ENCODE measurements around the gene CACNA2D1. TPM values are rescaled to one million over a fixed set of nuclear protein-coding genes. Genes with fewer than 3 reads are reported as not detected.
A peak's percentile ranks its signal among the peaks of the same experiment; 100 is the strongest.

The CACNA2D1 gene
- total RNA-seq, 1 donor from 2014 or later, result 7.8 TPM

DNA sequence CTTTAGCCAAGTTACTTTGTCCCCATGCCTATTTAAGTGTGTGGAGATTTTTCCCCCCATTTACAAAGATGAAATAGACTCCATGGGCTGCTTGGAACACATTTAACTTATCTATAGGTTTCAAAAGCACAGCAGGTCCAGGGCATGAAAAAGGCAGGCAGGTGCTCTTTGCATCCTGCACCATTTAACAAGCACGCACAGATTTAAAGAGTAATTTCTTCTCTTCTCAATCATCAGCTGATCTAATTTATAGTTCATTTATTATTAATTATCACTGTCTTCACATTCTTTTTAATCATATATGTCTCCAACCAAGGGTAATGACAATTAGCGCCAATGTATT, 156.8 kb downstream of the CACNA2D1 start:
- DNase-seq (ENCODE audit: low read depth in 2 of 2), result no peak

DNA sequence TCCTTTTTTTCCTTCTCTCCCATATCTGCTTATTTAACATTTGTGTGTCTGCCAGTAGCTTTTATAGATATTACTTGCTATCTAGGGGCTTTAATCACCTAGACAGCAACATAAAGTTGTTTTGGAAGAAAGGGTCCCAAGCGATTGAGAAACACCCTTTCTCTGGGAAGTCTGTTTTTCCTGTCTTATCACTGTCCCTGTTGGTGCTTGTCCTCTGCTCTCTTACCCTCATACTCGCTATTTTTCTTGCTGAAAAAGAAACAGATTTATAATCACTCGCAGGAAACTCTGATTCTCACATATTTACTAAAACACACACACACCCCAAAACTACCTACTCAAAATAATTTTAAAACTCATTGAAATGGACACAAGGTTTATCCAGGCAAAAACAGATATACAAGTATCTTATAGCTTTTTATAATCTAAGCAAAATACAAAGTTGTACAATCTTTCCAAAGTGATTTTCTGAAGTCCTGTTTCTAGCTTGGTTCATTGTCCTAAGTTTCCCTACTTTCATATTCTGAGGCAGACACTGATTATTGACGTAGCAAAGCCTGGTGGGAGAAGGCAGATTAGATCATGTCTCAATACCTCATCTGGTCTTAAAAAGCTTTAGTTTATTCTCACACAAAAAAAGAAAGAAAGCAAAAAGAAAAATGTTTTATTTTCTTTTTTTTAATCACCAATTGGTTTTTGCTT, 157.3 kb downstream of the CACNA2D1 start:
- no peak for DNase-seq (ENCODE audit: low read depth in 2 of 2)

DNA sequence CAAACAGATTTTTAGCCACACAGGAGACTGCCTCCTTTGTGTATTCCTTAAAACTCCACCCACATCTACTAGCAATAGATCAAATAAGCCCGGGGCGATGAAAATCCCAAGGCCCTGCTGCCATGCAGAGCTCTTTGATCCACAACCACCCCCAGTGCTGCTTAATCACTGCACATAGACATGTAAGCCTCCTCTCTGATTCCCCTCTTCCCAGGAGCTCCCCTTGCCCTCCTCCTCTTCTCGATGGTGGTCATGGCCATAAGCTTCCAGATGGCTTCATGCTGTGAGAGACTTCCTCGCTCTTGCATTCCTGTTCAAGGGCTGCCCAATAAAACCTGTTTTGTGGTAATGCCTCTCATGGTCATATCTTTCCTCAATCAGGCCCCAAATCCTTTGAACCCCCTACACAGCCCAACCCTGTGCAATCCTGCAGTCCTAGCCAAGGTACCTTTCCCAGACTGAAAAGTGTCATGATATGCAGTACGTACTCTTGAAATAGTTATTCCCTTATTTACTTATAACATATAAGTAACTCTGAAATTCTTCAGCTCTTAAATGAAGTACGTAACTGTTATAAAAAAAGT, 158.5 kb downstream of the CACNA2D1 start:
- no peak for DNase-seq (ENCODE audit: low read depth in 2 of 2)

DNA sequence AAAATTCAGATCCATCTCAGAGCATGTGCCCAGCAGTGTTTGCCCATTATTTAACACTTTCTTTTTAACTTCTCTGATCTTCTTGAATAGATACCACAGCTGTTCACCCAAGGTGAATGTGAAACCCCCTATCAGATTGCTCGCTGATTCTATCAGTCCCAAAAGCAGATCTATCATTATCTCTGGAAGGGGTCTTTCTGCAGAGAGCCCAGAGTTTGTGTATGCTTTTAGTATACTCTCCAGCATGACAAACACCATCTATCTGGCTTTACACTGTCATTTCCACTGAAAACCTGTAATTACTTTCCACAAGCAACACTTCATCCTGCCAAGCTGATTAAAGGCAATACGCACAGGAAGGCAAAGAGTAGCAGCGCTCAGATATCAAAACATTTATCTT, 168.2 kb downstream of the CACNA2D1 start:
- DNase-seq (ENCODE audit: low read depth in 2 of 2), result no peak

DNA sequence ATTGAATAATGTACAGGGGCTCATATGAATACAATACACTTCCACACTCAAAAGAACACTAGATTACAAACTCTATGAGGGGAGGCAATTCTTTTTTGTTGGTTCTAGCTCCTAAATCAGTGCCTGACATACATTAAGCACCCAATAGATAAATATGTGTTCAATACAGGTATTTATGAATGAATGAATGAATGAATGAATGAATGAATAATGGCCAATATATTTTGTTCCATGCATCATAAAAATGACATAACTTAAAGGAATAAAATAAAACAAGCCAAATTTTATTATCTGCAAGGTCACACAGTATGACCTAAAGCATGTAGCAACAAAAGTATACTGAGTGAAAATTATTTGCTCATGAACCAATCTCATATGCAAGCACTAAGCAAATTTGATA, 168.9 kb downstream of the CACNA2D1 start:
- no peak for DNase-seq (ENCODE audit: low read depth in 2 of 2)

DNA sequence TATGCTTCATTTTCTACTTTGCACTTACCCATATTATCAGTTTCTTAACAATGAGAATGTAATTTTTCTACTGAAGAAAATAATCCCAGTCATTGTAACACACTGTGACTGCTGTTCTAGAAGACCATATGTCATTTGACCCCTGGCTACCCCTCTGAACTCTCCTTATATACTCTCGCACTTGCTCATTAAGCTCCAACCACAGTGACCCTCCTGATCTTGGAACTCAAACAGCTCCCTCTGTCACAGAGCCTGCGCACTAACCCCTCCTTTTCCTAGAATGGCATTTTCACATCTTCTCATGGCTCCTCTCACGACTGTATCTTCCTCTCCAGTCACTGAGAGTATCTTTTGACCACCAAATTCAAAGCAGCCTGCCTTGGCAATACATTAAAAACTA, 169.7 kb downstream of the CACNA2D1 start:
- no peak for DNase-seq (ENCODE audit: low read depth in 2 of 2)

DNA sequence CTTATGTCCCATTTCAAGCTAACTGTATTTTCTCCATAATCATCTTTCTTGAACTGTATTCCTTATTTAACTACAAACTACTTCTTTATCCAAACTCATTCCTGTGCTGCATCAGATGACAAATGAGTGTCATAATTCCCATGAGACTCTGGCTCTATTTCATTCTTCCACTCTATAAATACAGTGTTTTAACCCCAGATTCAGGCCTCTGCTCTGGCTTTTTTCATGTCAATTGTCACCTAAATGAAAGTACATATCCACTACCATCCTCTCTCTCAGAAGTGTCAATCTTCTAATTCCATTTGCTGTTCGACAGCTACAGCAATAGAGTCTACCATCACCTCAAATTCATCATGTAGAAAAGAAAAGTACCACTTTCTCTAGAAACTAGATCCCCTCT, 172.7 kb downstream of the CACNA2D1 start:
- DNase-seq (ENCODE audit: low read depth in 2 of 2), result no peak

DNA sequence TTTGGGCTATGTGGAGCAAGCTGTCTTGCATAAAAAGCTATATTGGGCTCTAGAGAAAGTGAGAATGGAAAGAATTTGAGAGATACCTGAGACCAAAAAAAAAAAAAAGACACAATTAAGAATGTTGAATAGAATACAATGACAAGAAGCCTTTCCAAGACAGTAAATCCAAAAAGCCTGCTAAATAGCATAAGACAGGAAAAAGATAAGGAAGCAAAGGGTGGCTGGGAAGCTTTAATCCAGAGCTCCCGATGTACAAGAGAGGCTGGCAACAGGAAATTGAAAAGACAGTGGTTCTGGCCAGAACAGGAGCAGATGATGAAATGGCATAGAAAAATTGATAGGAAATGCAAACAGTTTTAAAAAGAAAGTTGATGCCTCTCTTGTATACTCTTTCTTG, 174.9 kb downstream of the CACNA2D1 start:
- no peak for DNase-seq (ENCODE audit: low read depth in 2 of 2)

DNA sequence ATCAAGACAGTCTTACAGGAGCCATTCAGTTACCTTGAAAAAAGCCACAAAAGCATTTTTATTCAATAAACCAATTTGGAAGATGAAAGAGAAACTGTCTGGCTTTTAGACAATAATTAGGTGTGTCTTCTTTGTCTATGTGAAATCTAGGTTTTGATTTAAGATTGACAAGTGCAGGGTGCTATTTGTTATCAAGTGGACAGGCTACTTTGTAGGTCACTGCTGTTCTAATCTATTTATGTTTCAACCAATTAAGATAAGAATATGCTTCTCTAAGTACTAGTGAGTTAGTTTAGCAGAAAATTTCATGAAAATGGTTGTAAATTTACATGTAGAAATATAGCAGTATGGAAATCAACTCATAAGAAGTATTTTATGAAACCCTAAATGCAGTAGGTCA, 177.5 kb downstream of the CACNA2D1 start:
- DNase-seq (ENCODE audit: low read depth in 2 of 2), result no peak

DNA sequence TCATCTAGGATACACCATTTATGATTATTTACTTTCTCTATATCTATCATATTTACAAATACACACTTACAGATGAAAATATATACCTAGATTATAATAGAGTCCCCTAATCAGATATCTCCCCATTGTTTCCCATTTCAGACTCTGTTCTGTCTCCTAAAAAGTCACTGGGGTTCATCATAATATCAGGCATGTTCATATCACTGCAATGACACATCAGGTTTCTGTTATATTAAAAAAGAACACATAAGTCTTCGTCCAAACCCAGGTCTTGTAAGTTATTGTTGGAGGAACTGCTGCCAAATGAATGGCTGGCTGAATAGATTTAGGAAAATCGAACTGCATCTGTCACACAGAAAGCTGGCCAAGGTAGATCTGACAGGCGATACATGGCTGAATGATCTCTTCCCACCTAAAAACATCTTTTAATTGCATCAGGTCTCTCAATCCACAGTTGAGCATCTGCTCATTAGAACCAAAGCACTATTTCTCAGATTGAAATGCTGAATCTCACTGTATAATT, 178.7 kb downstream of the CACNA2D1 start:
- no peak for DNase-seq (ENCODE audit: low read depth in 2 of 2)

DNA sequence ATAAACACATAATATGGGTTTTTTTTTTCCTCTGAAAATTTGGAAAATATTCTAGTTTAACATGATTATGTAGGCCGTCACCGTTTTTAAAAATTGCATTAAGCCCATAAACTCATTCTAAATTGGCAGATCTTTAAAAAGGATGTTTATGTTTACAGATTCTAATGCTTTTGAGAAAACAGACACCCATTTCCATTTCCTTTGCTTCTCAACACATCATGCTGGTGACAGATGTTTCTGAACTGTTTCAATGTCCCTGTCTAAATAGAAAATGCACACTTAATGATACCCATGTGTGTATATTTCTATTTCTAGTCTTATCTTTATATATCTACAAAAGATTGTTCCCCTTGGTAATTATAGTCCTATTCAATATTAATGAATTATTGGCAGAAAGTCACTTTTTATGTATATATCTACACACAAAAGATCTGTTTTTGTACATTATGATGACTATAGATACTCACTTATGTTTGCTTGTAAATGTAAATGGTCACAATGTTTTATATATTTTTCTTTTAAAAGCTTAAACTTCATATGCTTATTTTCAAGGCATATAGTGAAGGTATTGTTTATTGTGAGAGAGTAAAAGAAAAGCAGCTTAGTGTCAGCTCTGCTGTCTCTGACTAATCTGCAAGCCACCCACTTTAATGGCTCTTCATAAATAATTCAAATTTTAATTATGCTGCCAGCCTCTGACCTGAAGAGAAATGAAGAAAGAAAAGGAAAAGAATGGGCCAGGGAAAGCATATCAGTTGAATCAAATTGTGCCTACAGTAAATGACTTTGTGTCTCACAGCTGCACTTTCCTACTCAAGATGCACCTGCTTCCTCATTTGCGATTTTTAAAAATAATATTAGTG, 179.4 kb downstream of the CACNA2D1 start:
- DNase-seq (ENCODE audit: low read depth in 2 of 2), result no peak

DNA sequence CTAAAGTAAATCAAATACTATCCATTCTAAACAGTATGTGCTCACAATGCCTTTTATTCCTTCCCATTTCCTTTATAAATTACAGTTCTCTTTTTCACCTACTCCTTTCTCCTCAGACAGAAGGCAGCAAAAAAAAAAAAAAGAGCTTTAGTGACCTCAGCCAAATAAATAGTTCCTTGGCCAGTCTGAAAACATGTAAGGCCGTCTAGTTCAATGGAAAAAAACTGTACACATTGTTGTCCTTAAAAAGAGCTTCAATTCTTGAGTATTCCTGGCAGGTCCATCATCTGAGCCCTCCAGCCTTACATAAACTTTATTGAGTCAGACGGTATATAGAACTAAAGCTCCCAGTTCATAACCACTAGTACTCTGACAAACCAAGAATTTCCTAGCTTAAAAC, 185.4 kb downstream of the CACNA2D1 start:
- no peak for DNase-seq (ENCODE audit: low read depth in 2 of 2)

DNA sequence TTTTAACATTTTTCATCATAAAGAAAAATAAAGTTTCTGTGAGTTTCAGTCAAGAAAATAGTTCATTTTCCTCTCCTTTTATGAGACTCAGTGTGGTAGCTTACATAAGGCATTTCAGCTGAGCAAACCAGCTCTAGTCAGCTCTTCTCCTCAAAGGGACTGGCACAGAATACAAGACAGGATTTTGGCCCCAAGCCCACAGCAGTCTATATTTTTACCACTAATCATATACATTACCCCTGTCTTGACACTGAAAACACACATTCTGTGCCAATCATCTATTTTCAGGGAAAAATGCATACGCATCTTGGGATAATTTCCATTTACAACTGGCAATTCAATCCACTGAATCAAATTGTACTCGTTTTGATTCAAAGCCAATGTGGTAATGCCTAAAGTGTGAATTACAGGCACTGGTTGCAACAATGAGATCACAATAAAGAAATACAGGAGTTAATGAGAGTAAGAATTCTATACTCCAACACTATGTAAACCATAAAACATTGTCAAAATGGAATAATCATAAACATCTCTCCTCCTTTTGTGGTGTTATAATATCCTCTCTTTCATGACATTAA, 186.4 kb downstream of the CACNA2D1 start:
- no peak for DNase-seq (ENCODE audit: low read depth in 2 of 2)

DNA sequence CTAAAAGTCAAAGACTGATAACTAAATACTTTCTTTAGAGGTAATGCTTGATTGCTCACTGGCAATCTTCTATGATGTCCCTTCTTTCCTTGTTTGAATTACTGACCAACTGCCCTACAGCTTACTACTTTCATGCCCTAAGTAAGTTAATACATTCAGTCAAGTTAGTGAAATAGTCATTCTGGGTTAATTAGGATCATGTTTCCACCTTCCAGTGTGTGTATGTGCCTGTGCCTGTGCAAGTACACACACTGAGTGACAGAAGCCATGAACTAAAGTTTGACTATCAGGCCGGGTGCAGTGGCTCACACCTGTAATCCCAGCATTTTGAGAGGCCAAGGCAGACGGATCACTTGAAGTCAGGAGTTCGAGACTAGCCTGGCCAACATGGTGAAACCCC, 187.9 kb downstream of the CACNA2D1 start:
- no peak for DNase-seq (ENCODE audit: low read depth in 2 of 2)

DNA sequence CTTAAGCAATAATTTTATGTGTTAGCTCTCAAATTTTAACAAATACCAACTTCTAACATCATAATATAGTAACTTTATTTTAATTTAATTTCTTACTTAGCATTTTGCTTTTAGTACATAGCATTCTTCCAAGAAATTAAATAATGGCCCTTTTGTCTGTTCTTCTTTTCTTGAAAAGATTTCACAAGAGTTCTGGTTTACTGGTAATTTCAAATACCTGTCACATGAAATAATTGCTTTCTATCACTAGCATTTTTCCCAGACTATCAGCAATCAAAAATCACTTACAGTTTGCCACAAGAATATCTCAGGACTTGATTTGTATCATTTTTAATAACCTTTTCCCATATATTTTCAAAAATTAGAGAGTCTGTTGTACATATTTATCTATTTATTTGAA, 193.0 kb downstream of the CACNA2D1 start:
- DNase-seq (ENCODE audit: low read depth in 2 of 2), result no peak

DNA sequence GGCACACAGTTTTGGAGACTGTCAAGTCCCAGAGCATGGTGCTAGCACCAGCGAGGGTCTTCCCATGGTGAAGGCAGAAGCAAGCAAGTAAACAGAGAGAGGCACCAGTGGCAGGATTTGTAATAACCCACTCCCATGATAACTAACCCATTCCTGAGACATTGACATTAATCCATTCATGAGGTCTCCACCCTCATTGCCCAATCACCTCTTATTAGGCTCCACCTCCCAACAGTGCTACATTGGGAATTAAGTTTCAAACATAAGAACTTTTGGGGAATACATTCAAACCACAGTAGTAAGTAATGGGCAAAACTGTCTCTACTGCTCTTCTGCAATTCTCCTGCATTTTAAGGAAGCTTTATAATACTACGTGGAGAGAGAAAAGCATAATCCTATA, 193.6 kb downstream of the CACNA2D1 start:
- no peak for DNase-seq (ENCODE audit: low read depth in 2 of 2)

DNA sequence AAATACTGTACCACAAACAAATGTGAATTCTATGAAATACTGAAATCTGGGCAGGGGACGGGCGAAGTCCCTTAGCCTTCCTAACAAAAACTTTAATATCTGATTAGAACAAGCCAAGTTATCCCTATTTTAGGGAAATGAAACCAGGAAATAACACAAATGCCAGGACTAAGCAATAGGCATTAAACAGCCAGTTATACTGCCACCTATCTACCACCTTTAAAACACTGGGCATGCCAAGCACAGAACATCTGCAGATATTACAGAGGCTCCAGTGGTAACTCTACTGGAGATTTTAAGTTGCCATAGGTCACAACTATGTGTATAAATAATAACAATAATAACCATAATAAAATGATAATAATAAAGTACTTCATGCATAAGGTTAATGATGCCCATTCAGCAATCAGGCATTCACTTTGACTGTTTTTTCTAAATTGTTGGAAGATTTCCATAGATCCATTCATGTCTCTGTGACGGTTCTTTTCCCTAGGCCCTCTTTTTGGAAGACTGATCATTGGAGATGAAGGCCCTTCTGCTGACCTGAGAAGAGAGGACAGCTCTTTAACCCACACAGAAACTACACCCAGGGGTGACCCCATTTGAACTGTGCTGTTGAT, 195.7 kb downstream of the CACNA2D1 start:
- peak; percentile 34 to 41 for DNase-seq (ENCODE audit: low read depth in 2 of 2)

DNA sequence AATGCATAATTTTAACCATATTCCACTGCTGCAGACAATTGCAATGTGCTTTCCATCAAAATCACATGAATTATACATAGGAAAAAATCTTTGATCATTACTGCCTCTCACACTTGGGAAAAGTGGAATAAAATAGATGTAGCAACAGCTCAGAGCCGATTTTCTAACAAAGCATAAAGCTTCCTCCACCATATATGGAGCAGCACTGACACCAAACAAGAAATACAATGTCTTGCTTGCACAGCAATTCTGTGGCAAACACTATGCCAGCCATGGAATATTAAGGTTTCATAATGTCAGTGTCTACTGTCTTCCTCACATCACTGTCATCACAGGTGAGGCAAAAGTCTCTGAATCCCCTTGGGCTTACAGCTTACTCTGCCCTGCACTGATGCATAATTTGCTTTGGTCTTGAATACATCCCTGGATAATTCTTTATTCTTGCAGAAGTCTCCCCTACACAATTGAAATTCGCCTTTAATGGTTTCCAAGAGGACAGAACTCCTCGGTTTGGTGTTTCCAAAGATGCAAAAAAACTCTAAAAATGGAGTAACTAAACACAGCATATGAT, 198.5 kb downstream of the CACNA2D1 start:
- DNase-seq (ENCODE audit: low read depth in 2 of 2), result no peak

DNA sequence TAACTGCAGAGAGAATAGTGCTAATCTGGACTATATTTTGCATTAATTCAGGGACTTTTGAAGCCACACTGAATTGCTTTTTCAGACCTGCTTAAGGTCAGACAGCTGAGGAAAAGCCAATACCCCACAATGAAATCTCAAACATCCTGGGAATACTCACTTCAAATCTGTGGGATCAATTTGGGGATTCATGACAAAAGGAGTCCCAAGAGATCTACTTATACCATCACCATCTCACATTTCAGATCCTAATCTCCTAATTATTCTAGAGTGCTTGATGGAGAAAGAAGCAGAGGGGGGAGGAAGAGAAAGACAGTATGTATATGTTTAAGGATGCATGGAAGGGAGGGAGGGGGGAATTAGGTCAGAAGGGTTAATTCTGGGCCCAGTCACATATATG, 202.2 kb downstream of the CACNA2D1 start:
- DNase-seq (ENCODE audit: low read depth in 2 of 2), result no peak

DNA sequence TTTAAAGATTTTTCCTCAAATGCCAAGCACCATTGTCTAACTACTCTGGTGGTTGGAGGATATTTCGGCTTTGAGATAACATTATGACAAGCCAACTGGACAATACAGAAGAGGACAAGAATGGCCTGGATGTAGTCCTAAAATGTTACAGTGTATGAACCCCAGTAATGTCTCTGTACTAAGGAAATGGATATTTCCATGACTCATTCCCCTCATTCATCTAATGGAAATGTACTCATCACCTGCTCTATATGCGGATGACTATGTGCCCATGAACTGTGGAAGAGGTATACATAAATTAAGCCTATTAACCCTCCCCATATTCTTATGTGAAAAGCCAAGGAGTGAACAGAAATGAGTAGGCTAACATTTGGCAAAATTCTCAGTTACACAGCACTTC, 207.9 kb downstream of the CACNA2D1 start:
- peak; percentile 66 to 71 for DNase-seq (ENCODE audit: low read depth in 2 of 2)

DNA sequence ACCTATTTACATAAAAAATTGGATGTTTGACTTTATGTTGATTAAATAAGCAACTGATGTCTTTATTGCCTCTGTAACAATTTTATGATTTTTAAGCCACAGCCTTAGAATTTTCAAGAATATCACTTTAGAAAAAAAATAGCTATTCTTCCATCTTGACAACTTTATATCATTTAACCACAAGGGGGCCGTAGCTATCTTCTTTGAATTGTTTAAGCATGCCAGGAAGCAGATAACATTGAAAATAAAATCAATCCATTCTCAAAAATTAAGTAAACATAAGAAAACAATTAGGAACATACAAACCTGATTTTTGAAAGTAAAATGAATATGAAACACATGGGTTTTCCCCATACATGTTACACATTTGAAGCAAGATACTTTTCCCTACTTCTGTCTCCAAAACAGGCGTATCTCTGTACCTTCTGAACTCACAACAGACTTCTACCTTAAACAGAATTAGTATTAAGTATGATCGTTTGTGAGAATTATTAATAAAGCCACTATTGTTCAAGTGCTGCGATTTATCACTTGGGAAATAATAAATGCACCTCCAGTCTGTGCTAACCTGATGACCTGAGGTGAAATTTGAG, 209.0 kb downstream of the CACNA2D1 start:
- DNase-seq (ENCODE audit: low read depth in 2 of 2), result peak; percentile 15 to 58

All from dermis microvascular lymphatic vessel endothelial cell (primary cell).